Smooth muscle cell (in vitro differentiated cells): ENCODE results near the gene C1RL. TPM values are rescaled to one million over a fixed set of nuclear protein-coding genes. Genes with fewer than 3 reads are reported as not detected.

Experiments
- DNase-seq: peaks from one replicate; lab custom pipeline; 2025; ENCODE audit not compliant: unreplicated experiment; lab: John Stamatoyannopoulos, UW
- H2AFZ ChIP-seq: fragments of 200-600 bp; sonication (generic); 2 replicates; pipeline ENCODE4 v1.6.0; 2016; ENCODE audit warnings: antibody characterized with exemption, low read depth, mild to moderate bottlenecking
- H3F3A ChIP-seq: fragments of 200-600 bp; sonication (generic); 2 replicates; pipeline ENCODE4 v1.6.0; 2017; ENCODE audit warnings: antibody characterized with exemption, low read depth
- H3K27ac ChIP-seq: fragments of 200-600 bp; sonication (generic); 2 replicates; pipeline ENCODE4 v1.5.1; 2016; ENCODE audit warnings: low read depth, mild to moderate bottlenecking
- H3K27me3 ChIP-seq: fragments of 200-600 bp; sonication (generic); 2 replicates; pipeline ENCODE4 v1.6.1; 2016; ENCODE audit warnings: low read depth, mild to moderate bottlenecking
- H3K36me3 ChIP-seq: fragments of 200-600 bp; sonication (generic); 2 replicates; pipeline ENCODE4 v1.5.1; 2016; ENCODE audit warnings: low read depth
- H3K4me1 ChIP-seq: fragments of 200-600 bp; sonication (generic); 2 replicates; pipeline ENCODE4 v1.5.1; 2016; ENCODE audit warnings: low read depth
- H3K4me2 ChIP-seq: fragments of 200-600 bp; sonication (generic); 2 replicates; pipeline ENCODE4 v1.6.0; 2016; ENCODE audit warnings: mild to moderate bottlenecking
- H3K4me3 ChIP-seq: fragments of 200-600 bp; sonication (generic); 2 replicates; pipeline ENCODE4 v1.5.1; 2016; ENCODE audit warnings: mild to moderate bottlenecking
- H3K79me2 ChIP-seq: fragments of 200-600 bp; sonication (generic); 2 replicates; pipeline ENCODE4 v1.6.0; 2016; ENCODE audit warnings: low read depth, mild to moderate bottlenecking
- H3K9ac ChIP-seq: fragments of 200-600 bp; sonication (generic); 2 replicates; pipeline ENCODE4 v1.6.0; 2016; ENCODE audit warnings: low read depth
- H3K9me3 ChIP-seq: fragments of 200-600 bp; sonication (generic); replicated peaks from 2 replicates; pipeline ENCODE4 v1.5.1; 2016; ENCODE audit warnings: low read depth
- H4K20me1 ChIP-seq: fragments of 200-600 bp; sonication (generic); 2 replicates; pipeline ENCODE4 v1.6.0; 2016; ENCODE audit warnings: low read depth
- WGBS: methylation state at CpG from one replicate; pipeline ENCODE4 v1.1.7; 2016; ENCODE audit warnings: low lambda C conversion rate; 5-methylcytosine and 5-hydroxymethylcytosine counted together
- polyA plus RNA-seq: library from polyadenylated mRNA; unstranded; fragments of >200 nt; fragmentation: Nextera tagmentation; extraction: Ambion mirVana; gene quantifications from 2 replicates; pipeline ENCODE4 v1.2.1, GENCODE V29; 2016
- total RNA-seq: library from RNA; depleted of rRNA; stranded (reverse); fragments of >200 nt; gene quantifications from 2 replicates; pipeline ENCODE4 v1.2.3, GENCODE V29; 2014
- TF ChIP-seq, protein P1 (sequence below): fragments of 200-600 bp; sonication (generic); IDR thresholded peaks from 2 replicates; pipeline ENCODE4 v1.5.1; 2017; ENCODE audit warnings: borderline replicate concordance, mild to moderate bottlenecking, antibody characterized with exemption; ENCODE audit not compliant: insufficient read depth, poor library complexity, severe bottlenecking

The C1RL gene
- total and polyA plus RNA-seq, 2 experiments from 2014 or later = 8.7 to 21.1 TPM

DNA sequence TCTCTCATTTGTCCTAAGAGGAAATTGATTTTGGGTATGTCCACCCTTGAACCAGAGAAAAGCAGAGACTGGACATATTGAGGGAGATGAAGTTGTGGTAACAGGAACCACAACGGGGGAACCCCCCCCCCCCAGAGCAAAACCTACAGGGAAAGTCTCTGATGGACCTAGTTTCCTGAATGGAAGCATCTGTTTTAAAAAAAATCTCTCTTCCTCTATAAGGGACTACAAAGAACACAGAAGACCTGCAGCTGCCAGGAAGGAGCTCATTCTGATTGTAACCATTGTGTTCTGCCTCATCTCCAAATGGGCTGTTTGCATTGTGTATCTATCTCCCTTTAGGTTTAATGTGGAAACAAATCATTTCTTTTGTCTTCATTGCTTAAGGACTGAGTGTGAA lies 35.1 kb downstream of the C1RL start:
- no peaks in the 10 kb centered on the region for H3K27me3 ChIP-seq
- 86% methylated on average over 1 of the region's 1 CpG for WGBS

GRCh38 chr12:7072554-7072953 lies 36.5 kb downstream of the C1RL start:
- no peak overlapping the region for H3K9ac ChIP-seq
- no peak overlapping the region for H3K4me3 ChIP-seq
- no peak for DNase-seq
- H4K20me1 ChIP-seq = no peaks in the 10 kb centered on the region
- no peaks in the 10 kb centered on the region for H3K79me2 ChIP-seq
- H3K4me2 ChIP-seq = no peak overlapping the region
- H3F3A ChIP-seq = peaks cover 10% of the 10 kb centered on the region
- no peak overlapping the region for H3K27ac ChIP-seq
- no peaks in the 10 kb centered on the region for H3K9me3 ChIP-seq
- H3K36me3 ChIP-seq = no peaks in the 10 kb centered on the region
- H3K27me3 ChIP-seq = no peaks in the 10 kb centered on the region
- TF ChIP-seq, protein P1, sequence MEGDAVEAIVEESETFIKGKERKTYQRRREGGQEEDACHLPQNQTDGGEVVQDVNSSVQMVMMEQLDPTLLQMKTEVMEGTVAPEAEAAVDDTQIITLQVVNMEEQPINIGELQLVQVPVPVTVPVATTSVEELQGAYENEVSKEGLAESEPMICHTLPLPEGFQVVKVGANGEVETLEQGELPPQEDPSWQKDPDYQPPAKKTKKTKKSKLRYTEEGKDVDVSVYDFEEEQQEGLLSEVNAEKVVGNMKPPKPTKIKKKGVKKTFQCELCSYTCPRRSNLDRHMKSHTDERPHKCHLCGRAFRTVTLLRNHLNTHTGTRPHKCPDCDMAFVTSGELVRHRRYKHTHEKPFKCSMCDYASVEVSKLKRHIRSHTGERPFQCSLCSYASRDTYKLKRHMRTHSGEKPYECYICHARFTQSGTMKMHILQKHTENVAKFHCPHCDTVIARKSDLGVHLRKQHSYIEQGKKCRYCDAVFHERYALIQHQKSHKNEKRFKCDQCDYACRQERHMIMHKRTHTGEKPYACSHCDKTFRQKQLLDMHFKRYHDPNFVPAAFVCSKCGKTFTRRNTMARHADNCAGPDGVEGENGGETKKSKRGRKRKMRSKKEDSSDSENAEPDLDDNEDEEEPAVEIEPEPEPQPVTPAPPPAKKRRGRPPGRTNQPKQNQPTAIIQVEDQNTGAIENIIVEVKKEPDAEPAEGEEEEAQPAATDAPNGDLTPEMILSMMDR = no peak
- no peaks in the 10 kb centered on the region for H3K4me1 ChIP-seq
- WGBS = 86% methylated on average over 6 of the region's 6 CpGs
- no peak overlapping the region for H2AFZ ChIP-seq

More for the DNA sequence above, 35.1 kb downstream of the C1RL start:
- Histone ChIP-seq H3F3A (peaks cover 5% of the 10 kb centered on the region), H3K9me3 (no peaks in the 10 kb centered on the region), H3K4me2 (no peak overlapping the region), H3K79me2 (no peaks in the 10 kb centered on the region), H2AFZ (no peak overlapping the region), H3K4me3 (no peak overlapping the region), H3K4me1 (no peaks in the 10 kb centered on the region), H3K36me3 (no peaks in the 10 kb centered on the region), H4K20me1 (no peaks in the 10 kb centered on the region), H3K27ac (no peak overlapping the region), H3K9ac (no peak overlapping the region)
- TF ChIP-seq, protein P1 = no peak
- no peak for DNase-seq

GRCh38 chr12:7072035-7072434 lies 37.0 kb downstream of the C1RL start:
- TF ChIP-seq, protein P1 = no peak
- Histone ChIP-seq H3F3A (peaks cover 10% of the 10 kb centered on the region), H3K4me1 (no peaks in the 10 kb centered on the region), H3K79me2 (no peaks in the 10 kb centered on the region), H3K4me2 (no peak overlapping the region), H3K36me3 (no peaks in the 10 kb centered on the region), H4K20me1 (no peaks in the 10 kb centered on the region), H3K27ac (no peak overlapping the region), H3K9ac (no peak overlapping the region), H2AFZ (no peak overlapping the region), H3K9me3 (no peaks in the 10 kb centered on the region), H3K4me3 (no peak overlapping the region), H3K27me3 (no peaks in the 10 kb centered on the region)
- DNase-seq = no peak
- WGBS = 93% methylated on average over 6 of the region's 6 CpGs

DNA sequence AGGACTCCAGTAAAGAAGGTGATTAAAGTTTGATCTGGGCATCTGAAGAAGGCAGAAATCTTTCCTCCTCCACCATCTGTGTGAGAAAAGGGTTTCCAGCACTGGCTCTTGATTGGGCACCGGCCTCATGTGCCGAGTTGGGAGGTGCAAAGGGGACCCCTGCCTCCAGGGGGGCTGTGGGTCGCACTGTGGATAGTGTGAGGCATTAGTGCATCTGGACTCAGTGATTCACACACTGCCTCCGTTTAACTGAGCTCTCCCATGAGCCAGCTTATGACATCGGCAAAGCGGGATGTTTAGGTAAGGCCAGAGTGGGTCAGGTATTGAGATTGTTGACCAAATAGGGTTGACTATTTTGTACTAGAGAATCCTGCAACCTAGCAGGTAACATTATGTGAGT lies 39.6 kb downstream of the C1RL start:
- Histone ChIP-seq H3K9me3 (no peaks in the 10 kb centered on the region), H4K20me1 (no peaks in the 10 kb centered on the region), H2AFZ (no peak overlapping the region), H3K4me3 (no peak overlapping the region), H3F3A (peaks cover 10% of the 10 kb centered on the region), H3K79me2 (no peaks in the 10 kb centered on the region), H3K4me1 (no peaks in the 10 kb centered on the region), H3K27me3 (no peaks in the 10 kb centered on the region), H3K9ac (no peak overlapping the region), H3K4me2 (no peak overlapping the region), H3K27ac (no peak overlapping the region), H3K36me3 (no peaks in the 10 kb centered on the region)
- no peak for DNase-seq
- 92% methylated on average over 6 of the region's 6 CpGs for WGBS
- TF ChIP-seq, protein P1 = no peak
